Activated CD4-positive, alpha-beta memory T cell treated with anti-CD3 and anti-CD28 coated beads for 36 hours (primary cell): Measurements from ENCODE around the gene ABCC1. TPM values are rescaled to one million over a fixed set of nuclear protein-coding genes. Genes with fewer than 3 reads are reported as not detected.
"Not testable (repeated sequence)": the region's sequence is repeated elsewhere in the genome, so short reads cannot be mapped to it uniquely, and the experiment has no call there.

Experiments used
- CTCF ChIA-PET: fragments of 350-600 bp; sonication (Branson Sonifier 250); formaldehyde crosslinking; loops from one replicate; lab custom pipeline; 2021; ENCODE audit warnings: antibody characterized with exemption, inconsistent platforms; lab: Charles Lee
- POLR2A ChIA-PET: fragments of 350-600 bp; sonication (Branson Sonifier 250); formaldehyde crosslinking; loops from one replicate; lab custom pipeline; 2021; ENCODE audit warnings: antibody characterized with exemption; lab: Charles Lee
- DNase-seq: peaks from one replicate; pipeline ENCODE4 v3.0.0-alpha.2; 2020
- H3K27ac Mint-ChIP-seq: one replicate; pipeline ENCODE4 v1.8.0; 2021; ENCODE audit warnings: mixed read lengths
- H3K27me3 Mint-ChIP-seq: one replicate; pipeline ENCODE4 v1.8.0; 2021; ENCODE audit warnings: mixed read lengths
- H3K36me3 Mint-ChIP-seq: one replicate; pipeline ENCODE4 v1.8.0; 2021; ENCODE audit warnings: mixed read lengths
- H3K4me1 Mint-ChIP-seq: one replicate; pipeline ENCODE4 v1.8.0; 2021; ENCODE audit warnings: low read depth, mixed read lengths
- H3K4me3 Mint-ChIP-seq: one replicate; pipeline ENCODE4 v1.8.0; 2021; ENCODE audit warnings: mild to moderate bottlenecking, mixed read lengths
- H3K9me3 Mint-ChIP-seq: one replicate; pipeline ENCODE4 v1.8.0; 2021; ENCODE audit warnings: mixed read lengths
- intact Hi-C: fragments of 100-400 bp; cut with micrococcal nuclease; formaldehyde crosslinking; loops from one replicate; pipeline ENCODE4 v1.15.1; 2023
- total RNA-seq, 2 experiments: library from RNA; stranded (reverse); gene quantifications; one replicate each; pipeline ENCODE4 v1.2.3, GENCODE V29; 2021

The ABCC1 gene
- total RNA-seq, 2 experiments from 2014 or later = 49.1 to 50.3 TPM

DNA sequence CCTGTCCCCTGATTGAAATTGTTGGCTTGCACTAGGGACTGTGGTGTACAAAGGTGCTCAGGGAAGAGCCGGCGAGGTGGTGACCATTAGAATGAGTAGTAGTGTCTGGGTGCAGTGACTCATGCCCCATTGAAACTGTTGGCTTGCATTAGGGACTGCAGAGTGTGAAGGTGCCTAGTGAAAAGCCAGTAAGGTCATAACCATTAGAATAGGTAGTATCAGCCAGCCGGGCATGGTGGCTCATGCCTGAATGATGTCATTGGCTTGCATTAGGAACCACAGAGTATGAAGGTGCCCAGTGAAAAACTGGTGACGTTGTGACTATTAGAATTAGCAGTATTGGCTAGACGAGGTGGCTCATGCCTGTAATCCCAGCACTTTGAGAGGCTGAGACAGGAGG, 195.0 kb downstream of the ABCC1 start:
- DNase-seq = no peak
- intact Hi-C loops = no loop called here
- no peaks in the 10 kb centered on the region for H3K27me3 Mint-ChIP-seq
- no peaks in the 10 kb centered on the region for H3K4me1 Mint-ChIP-seq
- no peaks in the 10 kb centered on the region for H3K9me3 Mint-ChIP-seq
- peaks cover 31% of the 10 kb centered on the region for H3K36me3 Mint-ChIP-seq
- H3K4me3 Mint-ChIP-seq = no peak overlapping the region
- H3K27ac Mint-ChIP-seq = no peak overlapping the region
- POLR2A ChIA-PET = no interaction called here
- CTCF ChIA-PET = no interaction called here

GRCh38 chr16:16145286-16145685, 195.9 kb downstream of the ABCC1 start:
- Mint-ChIP-seq H3K4me3 (no peak overlapping the region), H3K27ac (no peak overlapping the region), H3K36me3 (peaks cover 25% of the 10 kb centered on the region), H3K4me1 (no peaks in the 10 kb centered on the region), H3K27me3 (no peaks in the 10 kb centered on the region), H3K9me3 (no peaks in the 10 kb centered on the region)
- intact Hi-C loops = no loop called here
- ChIA-PET CTCF (no interaction called here), POLR2A (no interaction called here)
- DNase-seq = no peak

- Mint-ChIP-seq H3K4me1 (peaks cover 5% of the 10 kb centered on the region), H3K4me3 (no peak overlapping the region), H3K27me3 (no peaks in the 10 kb centered on the region), H3K9me3 (no peaks in the 10 kb centered on the region), H3K36me3 (peaks cover 20% of the 10 kb centered on the region), H3K27ac (no peak overlapping the region)
- DNase-seq = no peak
- POLR2A ChIA-PET = no interaction called here
- intact Hi-C loops = no loop called here
- CTCF ChIA-PET = no interaction called here
Observed at GRCh38 chr16:16146380-16147315, 197.2 kb downstream of the ABCC1 start.

DNA sequence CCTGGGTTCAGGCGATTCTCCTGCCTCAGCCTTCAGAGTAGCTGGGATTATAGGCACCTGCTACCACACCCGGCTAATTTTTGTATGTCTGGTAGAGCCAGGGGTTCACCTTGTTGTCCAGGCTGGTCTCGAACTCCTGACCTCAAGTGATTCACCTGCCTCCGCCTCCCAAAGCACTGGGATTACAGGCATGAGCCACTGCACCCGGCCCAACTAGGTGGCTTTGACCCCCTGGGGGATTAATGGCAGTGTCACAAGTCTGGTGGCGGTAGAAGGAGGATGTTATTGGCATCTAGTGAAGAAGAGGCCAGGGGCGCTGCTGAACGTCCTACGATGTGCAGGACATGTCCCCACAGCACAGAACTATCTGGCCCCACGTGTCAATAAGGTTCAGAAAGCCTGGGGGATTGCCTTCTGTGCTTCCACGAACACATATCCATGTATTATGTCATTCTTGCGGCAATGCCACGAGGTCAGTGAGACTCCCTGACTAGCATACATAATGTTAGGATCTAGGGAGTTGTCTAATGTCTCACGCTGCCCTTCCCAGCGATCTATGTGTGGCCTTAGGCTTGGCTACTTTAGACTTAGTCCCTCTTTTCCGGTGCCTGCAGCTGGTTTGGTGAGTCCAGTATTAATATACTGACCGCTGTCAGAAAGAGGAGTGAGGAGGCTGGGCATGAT, 198.0 kb downstream of the ABCC1 start:
- CTCF ChIA-PET = no interaction called here
- POLR2A ChIA-PET = no interaction called here
- Mint-ChIP-seq H3K4me1 (peaks cover 5% of the 10 kb centered on the region), H3K27me3 (no peaks in the 10 kb centered on the region), H3K27ac (no peak overlapping the region), H3K36me3 (peaks cover 15% of the 10 kb centered on the region), H3K9me3 (no peaks in the 10 kb centered on the region), H3K4me3 (no peak overlapping the region)
- DNase-seq = no peak
- intact Hi-C loops = no loop called here

- peaks cover 11% of the 10 kb centered on the region for H3K36me3 Mint-ChIP-seq
- DNase-seq, H3K4me3 Mint-ChIP-seq, intact Hi-C loops, POLR2A ChIA-PET, CTCF ChIA-PET, H3K9me3 Mint-ChIP-seq, H3K27ac Mint-ChIP-seq, H3K27me3 Mint-ChIP-seq, H3K4me1 Mint-ChIP-seq: not testable (repeated sequence)
Observed at GRCh38 chr16:16148000-16148599, 198.7 kb downstream of the ABCC1 start.

DNA sequence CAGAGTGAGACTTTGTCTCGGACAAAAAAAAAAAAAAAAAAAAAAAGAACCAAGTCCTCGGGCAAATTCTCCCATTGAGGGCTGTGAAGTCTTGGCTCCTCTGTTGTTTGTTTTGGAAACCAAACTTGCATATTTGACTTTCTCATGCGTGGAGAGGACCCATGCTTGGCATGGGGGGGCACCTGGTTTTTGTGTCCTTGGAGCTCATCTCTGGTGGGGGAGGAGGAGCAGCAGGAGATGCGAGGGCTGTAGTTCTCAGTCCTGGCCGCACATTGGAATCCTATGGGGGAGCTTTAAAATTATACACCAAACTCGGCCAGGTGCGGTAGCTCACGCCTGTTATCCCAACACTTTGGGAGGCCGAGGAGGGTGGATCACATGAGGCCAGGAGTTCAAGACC, 199.3 kb downstream of the ABCC1 start:
- no peak overlapping the region for H3K4me3 Mint-ChIP-seq
- H3K4me1 Mint-ChIP-seq = peaks cover 5% of the 10 kb centered on the region
- peaks cover 9% of the 10 kb centered on the region for H3K36me3 Mint-ChIP-seq
- no peak overlapping the region for H3K27ac Mint-ChIP-seq
- no peak for DNase-seq
- ChIA-PET CTCF (no interaction called here), POLR2A (no interaction called here)
- intact Hi-C loops = no loop called here
- H3K9me3 Mint-ChIP-seq = no peaks in the 10 kb centered on the region
- H3K27me3 Mint-ChIP-seq = no peaks in the 10 kb centered on the region

DNA sequence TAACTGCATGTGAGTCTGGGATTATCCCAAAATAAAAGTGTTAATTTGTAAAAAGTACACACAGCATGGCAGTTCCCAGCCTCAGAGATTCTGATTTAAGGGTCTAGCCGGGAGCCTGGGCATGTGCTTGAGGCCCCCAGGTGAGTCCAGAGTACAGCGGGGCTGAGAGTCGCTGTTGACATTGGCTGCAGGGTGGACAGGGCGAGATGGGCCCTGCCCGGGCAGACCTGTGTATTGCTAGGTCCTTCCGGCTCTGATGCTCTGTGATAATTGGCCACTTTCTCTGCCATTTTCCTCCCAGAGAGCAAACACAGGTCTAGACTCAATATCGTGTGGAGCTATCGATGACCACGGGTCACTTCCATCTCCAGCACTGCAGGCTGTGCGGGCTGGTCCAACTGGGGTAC, 200.3 kb downstream of the ABCC1 start:
- no peak overlapping the region for H3K27ac Mint-ChIP-seq
- ChIA-PET CTCF (no interaction called here), POLR2A (no interaction called here)
- peaks cover 5% of the 10 kb centered on the region for H3K4me1 Mint-ChIP-seq
- H3K36me3 Mint-ChIP-seq = peaks cover 1% of the 10 kb centered on the region
- H3K9me3 Mint-ChIP-seq = no peaks in the 10 kb centered on the region
- intact Hi-C loops = no loop called here
- DNase-seq = no peak
- H3K27me3 Mint-ChIP-seq = no peaks in the 10 kb centered on the region
- H3K4me3 Mint-ChIP-seq = no peak overlapping the region

GRCh38 chr16:16150117-16150877, 200.9 kb downstream of the ABCC1 start:
- DNase-seq = no peak
- Mint-ChIP-seq H3K27ac (no peak overlapping the region), H3K9me3 (no peaks in the 10 kb centered on the region), H3K4me3 (no peak overlapping the region), H3K36me3 (peaks cover 1% of the 10 kb centered on the region), H3K27me3 (no peaks in the 10 kb centered on the region), H3K4me1 (peaks cover 5% of the 10 kb centered on the region)
- POLR2A ChIA-PET = no interaction called here
- CTCF ChIA-PET = interaction anchor here (0.9 kb wide), 1 partner anchor 46 kb away, joined by 3 read pairs; no protein-coding TSS in a partner anchor
- intact Hi-C loops = no loop called here

- H3K4me3 Mint-ChIP-seq = no peak overlapping the region
- peaks cover 5% of the 10 kb centered on the region for H3K4me1 Mint-ChIP-seq
- ChIA-PET CTCF (interaction anchor here (0.9 kb wide), 1 partner anchor 47 kb away, joined by 3 read pairs; no protein-coding TSS in a partner anchor), POLR2A (no interaction called here)
- DNase-seq = no peak
- intact Hi-C loops = no loop called here
- no peaks in the 10 kb centered on the region for H3K9me3 Mint-ChIP-seq
- no peak overlapping the region for H3K27ac Mint-ChIP-seq
- no peaks in the 10 kb centered on the region for H3K27me3 Mint-ChIP-seq
- H3K36me3 Mint-ChIP-seq = no peaks in the 10 kb centered on the region
Observed at GRCh38 chr16:16150878-16151152, 201.4 kb downstream of the ABCC1 start.

DNA sequence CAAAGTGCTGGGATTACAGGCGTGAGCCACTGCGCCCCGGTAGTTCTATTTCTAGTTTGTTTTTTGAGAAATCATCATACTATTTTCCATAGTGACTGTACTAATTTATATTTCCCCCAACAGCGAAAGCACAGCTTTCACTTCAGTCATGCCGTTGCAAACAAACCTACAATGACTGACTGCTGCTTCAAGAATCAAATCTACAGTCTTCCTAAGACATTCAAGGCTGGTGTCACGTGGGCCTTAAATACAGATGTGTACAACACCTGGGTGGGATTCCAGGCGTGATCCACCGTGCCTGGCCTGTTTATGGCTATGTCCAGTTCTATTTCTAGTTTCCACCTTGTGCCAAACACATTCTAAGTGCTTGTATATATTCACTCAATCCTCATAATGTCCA, 201.9 kb downstream of the ABCC1 start:
- Mint-ChIP-seq H3K4me1 (peaks cover 5% of the 10 kb centered on the region), H3K27me3 (no peaks in the 10 kb centered on the region), H3K9me3 (no peaks in the 10 kb centered on the region), H3K4me3 (no peak overlapping the region), H3K27ac (no peak overlapping the region), H3K36me3 (no peaks in the 10 kb centered on the region)
- POLR2A ChIA-PET = no interaction called here
- CTCF ChIA-PET = no interaction called here
- intact Hi-C loops = no loop called here
- DNase-seq = no peak

DNA sequence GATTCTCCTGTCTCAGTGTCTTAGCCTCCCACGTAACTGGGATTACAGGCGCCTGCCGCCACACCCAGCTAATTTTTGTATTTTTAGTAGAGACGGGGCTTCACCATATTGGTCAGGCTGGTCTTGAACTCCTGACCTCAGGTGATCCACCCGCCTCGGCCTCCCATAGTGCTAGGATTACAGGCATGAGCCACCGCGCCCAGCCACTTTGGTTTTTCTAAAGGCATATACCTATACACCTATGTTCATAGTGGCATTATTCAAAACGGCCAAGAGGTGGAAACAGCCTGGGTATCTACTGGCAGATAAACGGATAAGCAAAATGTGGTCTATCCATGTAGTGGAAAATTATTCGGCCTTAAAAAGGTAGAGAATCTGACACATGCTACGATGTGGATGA, 203.6 kb downstream of the ABCC1 start:
- POLR2A ChIA-PET, intact Hi-C loops, H3K4me3 Mint-ChIP-seq, H3K4me1 Mint-ChIP-seq, H3K36me3 Mint-ChIP-seq, CTCF ChIA-PET, H3K27me3 Mint-ChIP-seq, H3K27ac Mint-ChIP-seq, H3K9me3 Mint-ChIP-seq, DNase-seq: not testable (repeated sequence)
